GM19438 (cell line): ENCODE measurements around the gene IFIT1B.
"Not testable (repeated sequence)": the region's sequence is repeated elsewhere in the genome, so short reads cannot be mapped to it uniquely, and the experiment has no call there.

Experiments
- ATAC-seq: cut with Tn5 transposase; IDR thresholded peaks from one replicate; pipeline ENCODE4 v1.9.1; 2021; ENCODE audit warnings: low read depth; ENCODE audit not compliant: unreplicated experiment

The IFIT1B gene

DNA sequence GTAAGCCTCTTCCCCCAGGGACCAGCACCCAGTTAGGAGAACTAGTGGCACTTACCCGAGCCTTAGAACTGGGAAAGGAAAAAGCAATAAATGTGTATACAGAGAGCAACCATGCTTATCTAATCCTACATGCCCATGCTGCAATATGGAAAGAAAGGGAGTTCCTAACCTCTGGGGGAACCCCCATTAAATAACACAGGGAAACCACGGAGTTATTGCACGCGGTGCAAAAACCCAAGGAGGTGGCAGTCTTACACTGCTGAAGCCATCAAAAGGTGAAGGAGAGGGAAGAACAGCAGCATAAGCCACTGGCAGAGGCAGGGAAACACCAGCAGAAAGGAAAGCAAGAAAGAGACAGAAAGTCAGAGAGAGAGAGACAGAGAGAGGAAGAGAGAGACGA, 32.7 kb downstream of the IFIT1B start:
- not testable (repeated sequence) for ATAC-seq

DNA sequence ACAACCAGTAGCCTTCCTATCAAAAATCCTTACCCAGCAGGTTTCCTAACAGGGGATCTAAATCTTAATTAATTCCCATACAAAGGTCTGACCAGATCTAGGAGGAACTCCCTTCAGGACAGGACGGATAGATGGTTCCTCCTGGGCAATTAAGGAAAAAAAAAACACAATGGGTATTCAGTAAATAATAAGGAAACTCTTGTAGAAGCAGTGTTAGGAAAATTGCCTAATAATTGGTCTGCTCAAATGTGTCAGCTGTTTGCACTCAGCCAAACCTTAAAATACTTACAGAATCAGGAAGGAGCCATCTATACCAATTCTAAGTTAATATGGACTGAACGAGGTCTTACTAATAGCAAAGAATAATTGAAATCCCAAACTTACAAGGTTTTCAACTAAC, 33.3 kb downstream of the IFIT1B start:
- not testable (repeated sequence) for ATAC-seq

DNA sequence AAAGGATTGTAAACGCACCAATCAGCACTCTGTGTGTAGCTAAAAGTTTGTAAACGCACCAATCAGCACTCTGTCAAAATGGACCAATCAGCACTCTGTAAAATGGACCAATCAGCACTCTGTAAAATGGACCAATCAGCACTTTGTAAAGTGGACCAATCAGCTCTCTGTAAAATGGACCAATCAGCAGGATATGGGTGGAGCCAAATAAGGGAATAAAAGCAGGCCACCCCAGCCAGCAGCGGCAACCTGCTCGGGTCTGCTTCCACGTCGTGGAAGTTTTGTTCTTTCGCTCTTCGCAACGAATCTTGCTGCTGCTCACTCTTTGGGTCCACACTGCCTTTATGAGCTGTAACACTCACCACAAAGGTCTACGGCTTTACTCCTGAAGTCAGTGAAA, 34.4 kb downstream of the IFIT1B start:
- not testable (repeated sequence) for ATAC-seq

DNA sequence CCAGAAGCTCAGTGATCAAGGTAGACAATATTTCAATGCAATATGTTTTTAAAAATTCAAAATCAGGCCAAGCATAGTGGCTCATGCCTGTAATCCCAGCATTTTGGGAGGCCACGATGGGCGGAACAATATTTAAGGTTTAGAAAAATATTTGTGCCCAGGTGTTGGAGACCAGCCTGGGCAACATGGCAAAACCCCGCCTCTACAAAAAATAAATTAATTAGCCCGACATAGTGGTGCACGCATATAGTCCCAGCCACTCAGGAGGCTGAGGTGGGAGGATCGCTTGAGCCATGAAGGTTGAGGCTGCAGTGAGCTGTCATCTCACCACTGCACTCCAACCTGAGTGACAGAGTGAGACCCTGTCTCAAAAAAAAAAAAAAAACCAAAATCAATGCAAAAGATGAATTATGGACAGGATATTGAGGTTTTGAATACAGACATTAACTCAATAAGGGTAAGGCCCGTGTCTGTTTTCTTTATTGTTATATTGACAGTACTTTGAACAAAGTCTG, 35.6 kb downstream of the IFIT1B start:
- no peak for ATAC-seq

DNA sequence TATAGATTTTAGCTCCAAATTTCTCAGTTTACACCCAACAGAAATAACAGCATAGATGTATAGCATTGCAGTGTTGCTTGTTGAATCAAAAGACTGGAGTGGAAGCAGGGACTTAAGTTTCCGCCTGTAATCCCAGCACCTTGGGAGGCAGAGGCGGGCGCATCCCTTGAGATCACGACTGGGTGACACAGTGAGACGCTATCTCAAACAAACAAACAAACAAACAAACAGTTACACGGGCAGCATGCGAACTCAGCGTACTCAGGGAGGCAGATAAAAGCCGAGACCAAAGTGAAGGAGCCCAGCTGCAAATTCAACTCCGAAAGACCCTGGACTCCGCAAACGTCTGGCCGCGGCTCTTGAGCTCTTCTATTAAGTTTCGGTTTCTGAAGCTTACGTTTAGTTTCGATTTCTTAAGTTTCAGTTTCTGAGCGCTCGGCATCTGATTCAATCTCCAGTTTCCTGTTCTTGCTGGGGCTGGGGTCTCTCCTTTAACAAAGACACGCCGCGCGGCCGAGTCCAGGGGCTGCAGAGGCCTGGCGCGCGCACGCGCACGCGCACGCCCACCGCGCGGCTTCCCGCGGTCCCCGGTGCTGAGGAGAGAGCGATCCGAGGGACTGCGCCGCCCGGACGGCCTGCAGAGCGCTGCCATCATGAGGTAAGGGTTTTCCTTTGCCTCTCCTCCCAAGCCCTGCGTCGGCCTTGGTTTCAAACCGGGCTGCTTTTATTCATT, 36.5 kb downstream of the IFIT1B start, which contains the start of gene IFIT5:
TSS of gene IFIT5 (plus strand) at position 423 of the 733 bp plus-strand sequence. CDS start at position 654, 231 bp downstream.
- ATAC-seq: peak; percentile 77

DNA sequence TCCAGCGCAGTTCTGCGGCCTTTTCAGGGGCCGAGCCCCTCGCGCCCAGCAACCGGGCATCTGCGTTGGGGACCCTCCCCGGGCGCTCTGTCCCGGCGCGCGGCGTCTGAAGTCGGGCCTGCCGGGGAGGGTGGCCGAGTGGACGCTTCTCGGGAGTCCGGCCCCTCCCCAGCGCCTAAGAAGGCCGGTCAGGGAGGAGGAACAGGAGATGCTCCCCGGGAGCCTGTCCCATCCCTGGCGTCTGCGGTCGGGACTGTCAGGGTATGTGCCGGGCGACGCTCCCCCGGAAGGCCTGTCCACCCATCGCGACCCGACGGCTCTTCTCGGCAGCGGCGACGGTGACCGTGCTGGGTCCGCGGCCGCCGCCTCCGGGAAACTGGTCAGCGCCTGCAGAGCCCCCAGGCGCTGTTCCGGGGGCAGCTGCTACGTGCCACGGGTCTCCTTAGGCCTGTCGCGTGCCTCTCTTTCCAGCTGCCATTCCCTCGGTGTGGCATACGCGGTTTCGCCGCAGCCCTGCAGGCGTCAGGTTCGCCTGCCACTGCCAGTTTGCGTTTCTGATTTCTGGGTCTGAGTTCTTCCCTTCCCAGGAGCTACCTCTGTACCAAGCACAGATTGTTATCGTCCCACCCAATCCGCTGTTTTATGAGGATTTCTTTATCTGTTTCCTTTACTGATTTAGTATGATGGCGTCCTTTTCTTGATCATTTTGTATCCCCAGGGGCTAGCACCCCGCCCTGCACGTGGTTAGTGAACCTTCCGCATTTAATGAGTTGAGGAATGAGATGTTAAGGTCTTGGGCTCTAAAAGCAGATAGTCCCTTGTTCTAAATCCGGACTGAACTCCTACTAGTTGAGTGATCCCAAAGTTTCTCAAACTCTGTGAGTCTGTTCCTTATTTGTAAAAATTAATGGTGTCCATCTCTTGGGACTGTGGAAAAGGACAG, 37.3 kb downstream of the IFIT1B start:
- peak; percentile 43 for ATAC-seq

DNA sequence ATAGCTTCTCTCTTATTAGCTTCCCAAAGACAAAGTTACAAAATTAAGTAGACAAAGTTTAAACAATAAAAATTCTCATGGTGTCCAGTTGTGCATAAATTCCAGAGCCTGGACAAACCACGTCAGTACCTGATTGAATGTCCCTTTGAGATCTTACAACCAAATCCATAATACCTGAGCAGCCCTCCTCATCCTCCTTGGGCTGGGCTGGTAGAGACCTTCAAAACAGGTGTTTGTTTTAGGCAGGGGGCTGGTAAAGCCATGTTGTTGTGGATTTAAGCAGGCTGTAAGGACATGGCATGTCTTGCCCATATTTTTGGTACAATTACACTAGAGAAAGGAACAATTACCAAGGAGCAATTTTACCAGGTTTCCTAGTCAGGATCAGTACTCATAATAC, 38.6 kb downstream of the IFIT1B start:
- no peak for ATAC-seq

DNA sequence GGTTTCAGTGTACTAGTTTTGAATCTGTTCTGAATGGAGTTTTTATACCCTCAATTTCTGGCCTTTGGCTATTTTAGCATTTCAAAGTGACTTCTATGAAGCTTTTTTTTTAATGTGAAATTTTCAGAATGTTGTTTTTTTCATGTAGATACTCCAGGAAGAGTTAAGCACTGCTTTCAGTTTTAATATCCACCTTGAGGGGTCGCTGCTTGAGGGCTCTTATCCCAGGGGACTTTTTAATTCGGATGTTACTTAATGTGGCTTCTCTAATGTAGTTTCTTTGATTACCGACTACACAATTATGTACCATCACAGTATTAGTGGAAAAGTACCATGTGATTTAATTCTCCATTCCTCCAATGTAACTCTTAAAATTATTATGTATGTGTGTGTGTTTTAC, 41.7 kb downstream of the IFIT1B start:
- no peak for ATAC-seq

DNA sequence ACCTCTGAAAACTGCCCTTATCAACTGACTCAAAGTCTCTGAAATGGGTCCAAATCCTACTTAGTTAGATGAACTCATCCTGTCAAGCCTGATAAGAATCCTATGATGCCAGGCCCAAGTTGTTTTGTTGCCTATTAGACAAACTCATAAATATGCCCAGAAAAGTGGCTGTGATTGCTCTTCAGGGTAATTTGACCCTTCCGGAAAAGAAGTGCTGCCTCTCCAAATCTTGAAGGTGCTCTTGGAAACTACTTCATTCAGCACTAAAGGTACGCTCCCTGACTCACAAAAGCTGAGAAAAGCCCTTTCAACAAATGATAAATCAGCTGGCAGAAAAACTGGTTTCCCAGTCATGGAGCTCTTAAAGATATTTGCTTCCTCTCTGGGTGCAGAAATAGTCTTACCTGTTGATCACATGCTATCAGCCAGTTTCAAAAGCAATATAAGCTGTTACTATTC, 43.2 kb downstream of the IFIT1B start:
- ATAC-seq: no peak

DNA sequence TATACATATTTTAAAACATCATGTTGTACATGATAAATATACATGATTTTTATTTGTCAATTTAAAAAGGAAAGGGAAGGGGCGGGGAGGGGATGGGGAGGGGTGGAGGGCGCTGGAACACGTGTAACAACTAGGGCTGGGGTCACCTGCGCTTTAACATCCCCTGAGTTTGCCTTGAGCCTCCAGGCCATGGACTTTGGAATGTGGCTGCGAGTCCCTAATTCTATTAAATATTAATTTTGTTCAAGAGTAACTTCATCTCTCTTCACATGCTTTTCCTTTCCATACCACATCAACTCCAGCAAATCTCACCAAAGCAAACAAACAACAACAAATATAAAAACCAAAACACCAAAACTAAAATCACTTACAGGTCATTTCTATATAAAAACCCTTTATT, 47.1 kb downstream of the IFIT1B start:
- no peak for ATAC-seq

DNA sequence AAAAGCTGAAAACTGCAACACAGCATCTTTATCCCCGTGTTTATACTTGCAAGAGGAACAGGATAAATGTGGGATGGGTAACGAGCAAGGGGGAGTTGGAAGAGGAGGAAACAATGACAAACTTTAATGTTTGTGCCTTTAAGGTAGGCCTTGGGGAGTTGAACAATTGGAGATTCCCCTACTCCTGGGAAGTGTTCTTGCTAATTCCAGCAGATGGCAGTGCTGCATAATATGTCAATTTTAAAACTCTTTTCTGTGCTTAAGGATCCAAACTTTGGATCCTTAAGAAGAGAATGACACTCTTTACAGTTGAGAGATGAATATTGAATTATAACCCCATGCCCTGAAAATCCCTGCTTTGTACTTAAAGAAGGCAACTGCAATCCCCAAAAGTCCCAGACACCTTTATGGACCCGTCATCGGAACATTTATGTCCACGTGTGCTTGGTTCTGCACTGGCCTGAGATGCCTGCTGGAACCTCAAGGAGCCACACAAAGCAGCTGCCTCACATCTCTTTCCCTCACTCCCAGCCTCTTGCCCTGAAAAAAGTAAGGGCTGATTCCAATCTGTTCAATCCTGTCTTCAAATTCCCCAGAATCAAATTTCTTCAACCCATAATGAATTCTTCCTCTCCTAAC, 48.5 kb downstream of the IFIT1B start:
- ATAC-seq: no peak

DNA sequence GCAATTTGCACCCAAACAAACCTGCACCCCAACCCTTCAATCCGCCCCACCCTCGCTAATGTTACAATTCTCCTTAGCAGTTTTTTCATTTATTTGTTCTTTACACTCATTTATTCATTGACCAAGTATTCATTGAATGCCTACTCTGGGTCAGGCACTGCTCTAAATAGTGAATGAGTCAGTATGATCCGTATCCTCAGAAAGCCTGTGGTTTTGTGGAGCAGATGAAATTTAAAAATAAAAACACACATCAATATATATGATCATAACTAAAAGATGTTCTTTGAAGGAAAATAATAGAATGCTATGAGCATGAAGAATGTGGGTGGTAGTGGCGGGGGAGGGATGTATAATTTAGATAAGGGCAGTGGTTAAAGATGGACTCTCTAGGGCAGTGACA, 49.8 kb downstream of the IFIT1B start:
- ATAC-seq: no peak

DNA sequence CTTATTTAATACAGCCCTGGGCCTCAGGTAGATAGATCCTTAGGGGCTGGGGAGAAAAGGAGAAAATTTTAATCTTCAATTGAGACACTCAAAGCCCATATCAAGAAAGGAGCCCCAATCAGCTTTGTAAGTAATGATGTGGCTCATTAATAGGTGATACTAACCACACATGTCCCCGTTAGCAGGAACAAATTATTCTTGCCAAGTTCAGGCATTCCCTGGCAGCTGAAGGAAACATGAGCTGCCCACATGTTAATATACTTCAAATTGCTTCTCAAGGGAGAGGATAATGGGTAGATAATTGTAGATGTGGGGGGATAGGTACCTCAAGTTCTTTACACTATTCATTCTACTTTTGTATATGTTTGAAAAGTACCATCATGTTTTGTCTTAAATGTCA, 51.0 kb downstream of the IFIT1B start:
- ATAC-seq: no peak

DNA sequence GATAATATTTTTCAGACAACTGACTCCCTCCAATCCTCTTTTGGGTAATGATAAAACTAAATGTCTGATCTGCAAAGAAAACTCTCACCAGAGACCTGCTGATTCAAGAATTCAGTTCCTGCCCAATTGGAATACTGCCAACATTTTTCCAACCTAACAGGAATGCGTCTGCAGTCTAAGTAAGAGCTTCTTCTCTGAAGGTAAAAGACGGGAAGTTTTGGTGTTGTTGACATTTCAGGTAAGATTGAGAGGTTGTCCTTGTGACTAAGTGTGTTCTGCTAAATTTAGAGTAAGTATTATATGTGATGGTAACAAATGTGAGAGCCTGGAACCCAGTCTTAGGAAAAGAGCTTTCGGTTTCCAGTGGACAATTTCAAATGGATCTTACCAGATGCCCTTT, 54.1 kb downstream of the IFIT1B start:
- ATAC-seq: no peak
